HCEC 1CT (cell line): ENCODE results near the gene WAC.
"Not testable (repeated sequence)": the region's sequence is repeated elsewhere in the genome, so short reads cannot be mapped to it uniquely, and the experiment has no call there.

Experiments used
- DNase-seq: peaks from one replicate; pipeline ENCODE4 v3.0.0-alpha.2; 2017

WAC gene

DNA sequence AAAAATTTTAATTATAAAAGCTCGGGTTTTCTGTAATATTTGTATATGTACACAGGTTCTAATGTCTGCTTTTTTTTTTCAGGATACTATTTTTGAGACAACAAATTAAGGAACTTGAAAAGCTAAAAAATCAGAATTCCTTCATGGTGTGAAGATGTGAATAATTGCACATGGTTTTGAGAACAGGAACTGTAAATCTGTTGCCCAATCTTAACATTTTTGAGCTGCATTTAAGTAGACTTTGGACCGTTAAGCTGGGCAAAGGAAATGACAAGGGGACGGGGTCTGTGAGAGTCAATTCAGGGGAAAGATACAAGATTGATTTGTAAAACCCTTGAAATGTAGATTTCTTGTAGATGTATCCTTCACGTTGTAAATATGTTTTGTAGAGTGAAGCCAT, 86.5 kb downstream of the WAC start:
- no peak for DNase-seq

DNA sequence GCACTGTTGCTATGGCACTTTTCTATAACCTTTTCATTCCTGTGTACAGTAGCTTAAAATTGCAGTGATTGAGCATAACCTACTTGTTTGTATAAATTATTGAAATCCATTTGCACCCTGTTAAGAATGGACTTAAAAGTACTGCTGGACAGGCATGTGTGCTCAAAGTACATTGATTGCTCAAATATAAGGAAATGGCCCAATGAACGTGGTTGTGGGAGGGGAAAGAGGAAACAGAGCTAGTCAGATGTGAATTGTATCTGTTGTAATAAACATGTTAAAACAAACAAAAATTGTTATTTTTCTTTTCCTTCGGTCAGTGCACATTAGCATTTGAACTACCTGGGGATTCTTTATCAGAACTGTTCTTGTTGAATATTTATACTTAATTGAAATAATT, 87.3 kb downstream of the WAC start:
- no peak for DNase-seq

DNA sequence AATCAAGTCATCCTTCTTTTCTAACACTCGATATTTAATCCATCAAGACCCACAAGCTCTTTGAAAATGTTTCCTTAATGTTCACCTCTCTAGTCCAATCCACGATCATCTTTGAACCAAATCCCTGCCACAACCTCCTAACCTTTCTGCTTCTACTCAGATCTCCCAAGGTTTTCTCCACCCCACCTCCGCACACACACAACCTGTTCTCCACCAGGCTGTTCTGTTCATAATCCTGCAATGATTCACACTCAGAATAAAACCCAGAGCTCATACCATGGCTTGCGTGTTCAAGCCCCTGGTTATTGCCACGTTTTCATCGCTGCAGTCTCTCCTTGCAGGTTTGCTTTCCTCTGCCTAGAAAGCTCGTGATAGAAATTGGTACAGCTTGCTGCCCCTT, 90.6 kb downstream of the WAC start:
- DNase-seq, result no peak

DNA sequence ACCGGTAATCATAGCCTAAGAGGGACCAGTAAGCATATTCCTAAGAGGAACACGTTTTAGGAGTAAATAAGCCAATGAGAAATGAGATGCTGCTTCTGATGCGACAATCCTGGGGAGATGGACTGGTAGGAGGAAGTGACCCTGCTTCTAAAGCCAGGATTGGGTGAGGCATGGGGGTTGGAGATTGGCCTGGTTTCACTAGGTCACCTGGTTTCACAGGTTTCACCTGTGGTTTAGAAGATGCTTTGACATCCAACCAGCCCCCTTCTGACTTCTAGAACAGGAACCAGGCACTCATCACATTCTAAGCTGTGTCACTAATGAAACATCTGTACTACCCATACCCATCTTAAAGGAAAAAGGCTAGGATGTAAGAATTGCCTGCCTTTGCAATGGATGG, 91.4 kb downstream of the WAC start:
- no peak for DNase-seq

DNA sequence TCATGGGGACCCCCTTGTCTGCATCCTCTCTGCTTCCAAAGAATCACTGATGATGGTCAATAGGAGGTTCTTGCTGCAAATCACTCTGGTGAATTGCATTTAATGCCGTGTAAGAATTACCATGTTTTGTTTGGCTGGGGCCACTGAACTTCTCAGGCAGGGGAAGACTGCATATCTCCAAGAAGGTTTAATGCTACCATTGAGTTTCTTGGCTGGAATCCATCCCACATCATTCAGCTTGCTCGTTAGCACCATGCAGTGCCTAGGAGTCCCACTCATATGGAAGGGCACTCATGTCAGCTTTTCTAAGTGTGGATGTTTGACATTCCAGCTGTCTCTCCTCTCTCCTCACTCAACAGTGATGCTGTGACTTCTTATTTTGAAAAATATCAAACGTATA, 94.2 kb downstream of the WAC start:
- DNase-seq, result no peak

DNA sequence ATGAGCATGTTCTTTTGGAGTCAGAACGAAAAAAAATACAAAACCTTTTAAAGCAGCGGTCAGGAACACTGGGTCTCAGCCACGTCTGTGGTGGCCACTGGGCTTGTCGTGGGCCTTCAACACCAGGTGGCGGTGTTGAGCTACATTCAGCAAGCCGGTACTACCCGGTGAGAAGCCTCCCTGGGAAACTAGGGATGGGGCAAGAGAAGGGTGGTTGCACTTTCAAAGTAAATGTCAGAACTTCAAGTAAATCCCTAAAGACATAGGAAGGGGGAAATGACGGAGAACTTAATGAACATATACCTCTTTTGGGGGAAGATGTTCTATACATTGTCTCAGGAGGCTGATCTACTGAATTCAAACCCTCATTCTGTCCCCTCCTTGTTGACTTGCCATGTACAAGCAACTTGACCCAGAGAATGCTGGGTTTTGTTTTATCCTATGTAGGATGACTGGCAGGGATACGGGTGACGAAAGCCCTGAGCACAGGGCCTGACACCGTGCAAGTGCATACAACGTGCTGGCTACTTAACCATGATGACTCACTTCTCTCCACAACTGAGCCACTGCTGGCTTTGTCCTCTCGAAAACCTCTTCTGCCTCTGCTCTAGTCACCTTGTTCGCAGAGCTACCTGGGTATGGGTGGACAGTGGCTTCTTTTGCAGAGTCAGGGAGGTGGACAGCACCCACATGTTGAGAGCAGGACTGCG, 95.4 kb downstream of the WAC start:
- DNase-seq, result peak; percentile 55

DNA sequence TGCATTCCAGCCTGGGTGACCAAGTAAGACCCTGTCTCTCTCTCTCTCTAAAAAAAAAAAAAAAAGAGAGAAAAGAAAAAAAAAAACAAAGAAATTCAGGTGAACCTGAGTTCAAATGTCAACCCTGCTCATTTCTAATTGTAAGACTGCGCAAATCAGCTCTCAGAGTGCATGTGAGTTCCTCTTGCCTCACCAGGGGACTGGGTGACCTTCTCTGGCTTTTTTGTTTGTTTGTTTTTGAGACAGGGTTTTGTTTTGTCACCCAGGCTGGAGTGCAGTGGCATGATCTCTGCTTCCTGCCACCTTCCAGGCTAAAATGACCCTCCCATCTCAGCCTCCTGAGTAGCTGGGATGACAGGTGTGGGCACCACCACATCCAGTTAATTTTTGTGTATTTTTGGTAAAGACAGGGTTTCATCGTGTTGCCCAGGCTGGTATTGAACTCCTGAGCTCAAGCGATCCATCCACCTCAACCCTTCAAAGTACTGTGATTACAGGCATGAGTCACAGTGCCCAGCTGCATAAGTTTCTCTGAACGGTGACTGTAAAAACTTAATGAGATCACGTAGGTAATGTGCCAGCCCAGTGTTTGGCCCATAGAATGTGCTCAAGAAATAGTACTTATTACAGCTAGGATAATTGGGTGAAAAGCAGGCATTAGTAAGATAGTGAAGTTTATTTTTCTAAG, 99.1 kb downstream of the WAC start:
- DNase-seq, result no peak

DNA sequence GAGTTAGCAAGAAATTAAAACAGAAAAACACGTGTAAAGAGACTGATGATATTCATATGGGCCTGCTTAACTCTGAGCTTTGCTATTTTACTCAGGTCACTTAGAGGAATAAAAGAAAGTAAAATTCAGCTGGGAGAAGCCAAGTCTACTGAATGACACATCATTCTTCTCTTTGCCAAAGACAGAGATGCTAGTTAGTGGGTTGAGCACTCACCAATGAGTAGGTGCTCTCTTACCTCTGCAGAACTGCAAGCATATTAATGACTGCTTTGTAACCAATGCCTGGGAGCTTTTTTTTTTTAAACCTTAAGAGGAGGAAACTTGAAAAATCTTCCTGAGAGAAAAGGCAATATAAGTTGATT, 99.6 kb downstream of the WAC start:
- DNase-seq, result no peak

DNA sequence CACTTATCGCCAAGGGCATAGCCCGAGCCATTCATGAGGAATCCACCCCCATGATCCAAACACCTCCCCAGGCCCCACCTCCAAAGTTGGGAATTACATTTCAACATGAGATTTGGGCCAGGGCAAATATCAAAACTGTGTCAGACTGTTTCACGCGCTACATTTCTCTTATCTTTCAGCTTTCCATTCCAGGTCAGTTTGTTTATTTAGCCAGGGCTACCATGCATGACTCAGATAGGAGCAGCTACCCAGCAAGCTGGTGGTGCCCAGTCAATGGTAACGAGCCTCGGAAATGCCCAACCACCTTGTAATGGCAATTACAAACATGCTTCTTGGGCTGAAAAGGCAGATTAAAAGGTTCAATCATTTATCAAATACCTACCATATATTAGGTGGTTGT, 100.8 kb downstream of the WAC start:
- DNase-seq, result no peak

DNA sequence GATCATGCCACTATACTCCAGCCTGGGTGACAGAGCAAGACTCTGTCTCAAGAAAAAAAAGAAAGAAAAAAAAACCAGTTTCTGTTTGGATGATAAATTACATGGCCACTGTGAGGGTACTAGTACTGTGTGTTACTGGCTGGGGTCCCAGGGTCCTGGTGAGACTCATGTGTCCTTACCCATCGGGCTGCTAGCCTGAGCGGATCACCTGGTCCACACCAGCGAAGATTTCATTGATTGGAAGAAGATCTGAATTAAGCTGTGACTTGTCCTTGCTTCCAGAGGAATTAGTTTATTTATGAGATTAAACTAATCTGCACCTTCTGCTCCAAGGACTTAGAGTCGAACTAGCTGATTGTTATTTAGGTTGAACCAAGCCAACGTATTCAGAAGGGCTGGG, 104.4 kb downstream of the WAC start:
- DNase-seq, result no peak

DNA sequence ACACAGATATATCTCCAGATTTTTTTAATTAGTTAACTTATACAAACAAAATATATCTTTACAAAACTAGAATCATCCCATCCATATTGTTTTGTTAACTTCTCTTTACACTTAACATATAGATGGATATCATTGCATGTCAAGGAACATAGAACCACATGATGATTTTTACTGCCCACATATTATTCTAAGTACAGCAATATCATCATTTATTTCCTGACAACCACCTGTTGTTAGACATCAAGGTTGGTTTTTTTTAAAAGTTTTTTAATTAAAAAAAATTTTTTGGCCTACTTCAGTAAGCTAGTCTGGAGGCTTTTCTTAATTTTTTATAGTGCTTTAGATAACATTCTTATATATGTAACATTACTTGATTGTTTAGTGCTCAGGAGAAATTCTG, 105.5 kb downstream of the WAC start:
- DNase-seq, result no peak

DNA sequence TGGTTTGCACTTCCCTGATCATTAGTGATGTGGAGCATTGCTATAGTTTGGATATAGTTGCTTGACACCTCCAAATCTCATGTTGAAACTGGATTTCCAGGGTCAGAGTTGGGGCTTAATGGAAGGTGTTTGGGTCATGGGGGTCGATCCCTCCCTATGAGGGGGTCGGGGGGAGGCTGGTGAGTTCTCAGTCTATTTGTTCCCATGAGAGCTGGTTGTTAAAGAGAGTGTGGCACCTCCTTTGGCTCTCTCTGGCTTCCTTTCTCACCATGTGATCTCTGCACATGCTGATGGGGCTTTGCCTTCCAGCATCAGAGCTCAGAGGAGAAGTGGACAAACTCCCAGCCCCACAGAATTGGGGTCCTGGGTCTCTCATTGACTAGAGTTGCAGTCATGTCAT, 107.6 kb downstream of the WAC start:
- no peak for DNase-seq

DNA sequence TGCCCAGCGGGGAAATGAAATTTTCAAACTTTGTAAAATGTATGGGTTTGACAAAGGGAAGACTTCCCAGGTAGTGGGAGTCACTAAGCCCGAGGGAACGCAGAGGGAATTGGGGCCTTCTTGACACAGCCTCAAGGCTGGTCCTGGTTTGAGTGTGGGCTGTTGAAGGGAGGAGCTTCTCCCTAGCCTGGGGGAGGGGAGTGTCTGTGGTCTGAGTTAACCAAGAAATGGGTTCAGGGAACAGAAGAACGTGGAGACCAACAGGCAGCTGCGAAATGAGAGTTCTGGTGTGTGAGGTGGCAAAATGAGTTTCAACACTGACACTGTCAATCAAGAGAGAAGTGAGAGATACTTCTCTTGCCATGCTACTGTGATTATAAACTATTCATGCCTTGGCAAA, 111.7 kb downstream of the WAC start:
- DNase-seq, result no peak

DNA sequence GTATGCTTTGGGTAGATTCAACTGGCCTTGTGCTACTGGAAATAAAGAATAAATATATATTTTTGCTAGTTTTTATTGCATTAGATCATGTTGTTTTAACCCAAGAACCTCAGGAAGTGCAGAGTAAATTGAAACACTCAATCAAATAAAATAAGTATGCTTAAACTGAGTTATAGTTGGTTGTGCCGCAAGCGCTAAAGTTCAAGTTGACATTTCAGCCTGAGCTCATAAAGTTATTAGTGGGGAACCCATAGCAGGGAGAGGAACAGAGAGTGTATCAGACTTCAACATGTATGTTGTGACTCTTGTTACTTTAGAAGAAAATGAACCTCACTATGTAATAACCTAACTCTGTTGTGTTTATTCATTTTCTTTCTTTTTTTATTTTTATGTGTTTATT, 119.2 kb downstream of the WAC start:
- no peak for DNase-seq

DNA sequence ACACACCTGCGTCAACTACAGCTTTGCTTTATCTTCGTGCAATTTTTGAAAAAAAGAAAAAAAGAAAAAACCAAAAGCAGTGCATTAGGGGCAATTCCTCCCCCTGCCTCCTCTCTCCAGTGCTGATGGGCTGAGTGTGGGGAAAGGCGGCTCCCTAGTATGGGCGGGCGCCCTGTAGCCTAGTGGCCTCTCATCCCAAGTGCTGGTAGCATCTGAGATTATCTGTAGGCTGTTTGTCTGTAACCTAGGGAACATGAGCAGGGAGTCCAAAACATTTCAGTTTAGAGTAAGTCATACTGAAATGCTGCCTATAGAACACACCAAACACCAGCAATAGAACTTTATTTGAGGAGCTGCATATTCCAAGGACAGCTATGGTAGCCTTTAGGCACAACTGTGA, 119.8 kb downstream of the WAC start:
- DNase-seq, result no peak

DNA sequence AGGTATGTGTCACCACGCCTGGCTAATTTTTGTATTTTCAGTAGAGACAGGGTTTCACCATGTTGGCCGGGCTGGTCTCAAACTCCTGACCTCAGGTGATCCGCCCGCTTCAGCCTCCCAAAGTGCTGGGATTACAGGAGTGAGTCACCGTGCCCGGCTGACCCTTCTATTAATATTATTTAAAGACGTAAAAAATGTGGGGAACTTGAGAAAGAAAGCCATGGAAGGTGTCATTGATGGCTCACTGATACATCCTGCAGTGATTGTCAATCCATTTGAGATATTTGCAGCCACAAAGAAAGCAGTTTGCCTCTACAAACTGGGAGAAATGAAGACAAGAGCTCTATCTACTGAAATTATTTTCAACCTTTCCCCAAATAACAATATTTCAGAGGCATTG, 125.9 kb downstream of the WAC start:
- not testable (repeated sequence) for DNase-seq

DNA sequence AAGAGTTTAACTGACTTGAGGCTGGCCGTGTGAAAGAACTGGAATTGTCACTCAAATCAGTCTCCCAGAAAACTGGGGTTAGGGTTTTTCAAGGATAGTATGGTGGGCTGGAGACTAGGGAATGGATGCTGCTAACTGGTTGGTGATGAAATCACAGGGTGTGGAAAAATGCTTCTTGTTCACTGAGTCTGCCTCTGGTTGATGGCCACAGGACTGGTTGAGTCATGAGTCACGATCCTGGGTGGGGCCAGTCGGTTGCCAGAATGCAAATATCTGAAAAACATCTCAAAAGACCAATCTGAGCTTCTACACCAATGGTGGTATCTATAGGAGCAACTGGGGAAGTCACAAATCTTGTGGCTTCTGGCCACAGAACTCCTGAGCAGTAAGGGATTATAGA, 128.1 kb downstream of the WAC start:
- peak; percentile 69 for DNase-seq

DNA sequence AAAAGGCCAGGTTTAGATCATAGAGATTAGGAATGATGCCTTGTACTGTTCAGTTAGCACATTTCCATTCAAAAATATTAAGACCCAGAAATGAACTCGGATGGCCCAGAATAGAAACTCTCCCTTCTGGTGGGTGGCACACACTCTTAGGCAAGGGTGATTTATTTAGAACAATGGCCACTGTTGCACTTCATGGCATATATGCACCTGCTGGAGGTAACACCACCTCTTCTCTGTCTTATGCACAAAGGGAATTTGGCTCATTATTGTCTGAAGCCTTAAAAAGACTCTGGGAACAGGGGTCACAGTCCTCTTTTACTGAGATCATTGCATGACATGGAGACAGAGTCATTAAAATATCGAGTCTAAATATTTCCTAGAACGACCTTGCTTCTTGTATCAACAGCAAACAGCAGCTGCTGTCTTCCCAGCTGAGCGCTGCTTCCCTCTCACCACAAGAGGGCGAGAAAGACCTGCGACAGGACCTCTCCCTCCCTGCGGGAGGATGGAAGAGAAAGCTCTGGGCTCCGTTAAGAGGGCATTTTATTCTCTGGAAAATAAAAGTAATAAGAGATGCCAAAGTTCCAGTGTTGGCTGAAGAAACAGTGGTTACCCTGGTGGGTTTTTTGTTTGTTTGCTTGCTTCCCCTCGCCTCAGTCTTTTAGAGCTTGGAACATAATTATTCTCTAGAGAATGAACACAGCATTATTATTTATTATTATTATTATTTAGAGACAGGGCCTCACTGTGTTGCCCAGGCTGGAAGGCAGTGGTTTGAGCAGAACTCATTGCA, 130.9 kb downstream of the WAC start:
- DNase-seq, result peak; percentile 54

DNA sequence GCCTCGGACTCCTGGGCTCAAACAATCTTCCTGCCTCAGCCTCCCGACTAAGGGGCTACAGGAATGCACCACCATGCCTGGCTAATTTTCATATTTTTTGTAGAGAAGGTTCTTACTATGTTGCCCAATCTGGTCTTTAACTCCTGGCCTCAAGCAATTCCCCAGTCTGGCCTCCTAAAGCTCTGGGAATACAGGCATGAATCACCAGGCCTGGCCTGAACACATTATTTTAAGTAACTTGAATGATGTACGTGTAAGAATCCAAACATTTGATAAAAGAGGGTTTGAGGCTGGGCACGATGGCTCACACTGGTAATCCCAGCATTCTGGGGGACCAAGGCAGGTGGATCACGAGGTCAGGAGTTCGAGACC, 131.4 kb downstream of the WAC start:
- DNase-seq, result no peak

DNA sequence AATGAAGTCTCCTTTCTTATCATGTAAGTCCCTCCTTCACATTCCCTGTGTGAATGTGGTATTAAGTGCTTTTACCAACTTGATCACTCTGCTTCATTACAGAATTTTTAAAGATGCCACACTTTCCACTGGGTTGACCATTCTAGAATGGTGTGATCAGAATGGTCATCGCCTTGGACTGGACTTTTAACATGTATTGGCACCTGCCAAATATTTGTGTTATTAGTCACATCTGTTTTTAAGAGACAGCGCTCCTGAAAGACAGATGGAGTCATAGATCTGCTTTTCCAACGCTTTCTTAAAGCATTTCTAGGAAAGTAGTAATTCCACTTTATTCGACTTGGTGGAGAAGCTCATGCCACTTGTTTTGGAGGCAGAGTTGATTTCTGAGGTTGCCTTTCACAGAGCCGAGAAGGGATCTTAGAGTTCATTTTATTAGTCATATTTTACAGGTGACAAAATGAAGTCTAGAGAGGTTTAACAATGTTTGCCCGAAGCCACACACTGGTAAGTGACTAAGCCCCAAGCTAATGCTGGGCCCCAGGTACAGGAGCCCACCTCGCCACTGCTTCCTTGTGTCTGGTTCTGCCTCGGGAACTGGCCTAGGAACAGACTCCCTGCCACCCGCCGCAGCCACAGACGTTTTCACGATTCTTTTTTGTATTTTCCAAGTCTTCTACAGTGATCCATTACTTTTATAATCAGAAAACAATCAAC, 134.0 kb downstream of the WAC start:
- DNase-seq, result no peak

DNA sequence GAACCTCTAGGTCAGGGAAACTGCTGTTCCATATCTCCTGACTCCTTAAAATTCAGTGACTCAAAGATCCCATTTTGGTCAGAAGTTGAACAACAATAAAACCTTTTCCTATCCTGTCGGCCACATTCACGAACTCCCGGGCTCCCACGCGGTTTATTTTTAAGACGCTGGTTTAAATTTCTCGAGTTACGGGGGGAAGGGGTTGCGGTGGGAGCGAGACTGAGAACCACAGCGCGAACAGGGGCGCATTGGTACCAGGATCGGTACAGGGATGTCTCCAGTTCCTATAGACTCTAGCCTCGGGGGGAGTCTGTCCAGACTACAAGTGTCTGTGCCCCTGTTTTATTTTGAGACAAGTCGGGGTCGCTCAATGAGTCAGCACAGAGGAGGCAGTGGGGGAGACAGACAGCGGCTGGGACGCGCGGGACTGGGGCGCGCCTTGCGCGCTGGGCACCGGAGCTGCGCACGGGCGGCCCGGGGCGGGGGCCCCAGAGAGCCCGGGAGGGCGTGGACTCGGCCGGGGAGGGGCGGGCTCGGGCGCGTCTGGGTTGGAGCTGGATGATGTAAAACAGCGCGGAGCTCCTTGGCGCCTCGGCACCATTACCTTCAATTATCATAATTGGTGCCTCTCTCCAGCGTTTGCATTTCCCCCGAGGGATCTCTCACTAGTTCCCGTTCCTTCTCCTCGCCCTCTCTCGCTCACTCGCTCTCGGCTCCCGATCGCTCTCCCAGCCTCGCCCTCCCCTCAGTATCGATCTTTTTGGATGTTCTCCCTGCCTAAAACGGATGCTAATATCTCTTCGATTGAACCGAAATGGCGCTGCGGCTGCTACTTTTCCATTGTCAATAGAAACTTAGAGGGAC, 135.7 kb downstream of the WAC start:
- DNase-seq, result no peak
